ENCODE results near the gene MRPL39.

The MRPL39 gene

GRCh38 chr21:25607151-25608043 is at the start of gene MRPL39:
TSS of gene MRPL39 (minus strand) at chr21:25607481. CDS start at chr21:25607475, 6 bp downstream.
- TF ChIP-seq CTCF (IDR thresholded peaks at IDR 0.05): peak; percentile 56

- TF ChIP-seq CTCF (IDR thresholded peaks at IDR 0.05): no peak
These were observed 49.1 kb upstream of the MRPL39 start for GRCh38 chr21:25656412-25656811.

GRCh38 chr21:25649146-25649545 is 41.9 kb upstream of the MRPL39 start:
- no peak for TF ChIP-seq CTCF (IDR thresholded peaks at IDR 0.05)

GRCh38 chr21:25647647-25648046 is 40.4 kb upstream of the MRPL39 start:
- no peak for TF ChIP-seq CTCF (IDR thresholded peaks at IDR 0.05)

GRCh38 chr21:25646474-25646873 is 39.2 kb upstream of the MRPL39 start:
- no peak for TF ChIP-seq CTCF (IDR thresholded peaks at IDR 0.05)

GRCh38 chr21:25643486-25643885 is 36.2 kb upstream of the MRPL39 start:
- TF ChIP-seq CTCF (IDR thresholded peaks at IDR 0.05): no peak

GRCh38 chr21:25640943-25641292 is 33.6 kb upstream of the MRPL39 start:
- no peak for TF ChIP-seq CTCF (IDR thresholded peaks at IDR 0.05)
